ENCODE data around the gene DNASE2. TPM values are rescaled to one million over a fixed set of nuclear protein-coding genes. Genes with fewer than 3 reads are reported as not detected.

DNASE2 gene
- total RNA-seq, 1 experiment from 2014 or later = 23.8 TPM

DNA sequence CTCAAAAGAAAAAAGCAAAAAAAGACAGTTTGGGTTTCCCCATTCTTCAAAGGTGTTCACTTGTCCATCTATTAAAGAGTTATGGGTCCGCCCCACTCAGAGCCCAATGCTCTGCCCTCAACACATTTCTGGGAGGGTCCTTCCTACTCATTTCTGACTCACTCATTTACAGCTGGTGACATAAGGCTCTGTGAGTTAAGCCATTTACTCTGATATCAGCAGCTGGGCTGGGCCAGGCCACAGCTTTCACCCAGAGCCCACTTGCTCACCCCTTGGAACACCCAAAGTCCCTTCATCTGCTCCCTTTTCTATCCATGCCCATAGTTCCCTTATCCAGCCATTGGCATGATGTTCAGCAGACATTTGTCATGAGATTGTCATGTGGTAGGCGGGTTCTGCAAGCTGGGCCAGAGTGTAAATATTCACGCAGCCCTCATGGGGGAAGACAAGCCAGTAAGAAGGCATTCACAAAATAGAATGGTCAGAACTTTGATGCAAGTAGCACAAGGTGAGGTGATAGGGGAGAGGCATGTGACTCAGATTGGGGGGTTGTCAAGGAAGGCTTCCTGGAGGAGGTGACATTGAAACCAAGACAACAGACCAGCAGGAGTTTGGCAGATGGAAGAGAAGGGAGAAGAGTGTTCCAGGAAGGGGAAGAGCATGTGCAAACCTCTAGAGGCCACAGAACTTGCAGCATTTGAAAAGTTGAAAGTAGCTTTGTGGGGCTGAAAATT lies 37.1 kb downstream of the DNASE2 start:
- H3T11ph ChIP-seq (ENCODE audit: low read length) = no peak overlapping the region
- H4K91ac ChIP-seq (ENCODE audit: insufficient read length, low read depth, low read length) = no peak overlapping the region
- no peak overlapping the region for H3K18ac ChIP-seq (ENCODE audit: insufficient read length, low read depth, low read length)
- H2BK12ac ChIP-seq (ENCODE audit: insufficient read length, low read depth, low read length) = no peak overlapping the region
- H2BK5ac ChIP-seq (ENCODE audit: insufficient read length, low read length) = no peak overlapping the region
- H3K9ac ChIP-seq (ENCODE audit: extremely low read depth, insufficient read length, low read length) = no peak overlapping the region
- Mint-ChIP-seq H3K27me3 (ENCODE audit: low read depth) (peaks cover 12% of the 10 kb centered on the region), H3K36me3 (ENCODE audit: insufficient read depth in 1 of 3, low read depth in 3 of 3) (peaks cover 10 to 15% (median 10%) of the 10 kb centered on the region in 3 experiments), H3K4me3 (no peak overlapping the region), H3K27ac (no peak overlapping the region), H3K4me1 (peaks cover 25 to 27% of the 10 kb centered on the region in 2 experiments), H3K9me3 (no peaks in the 10 kb centered on the region)
- H4K8ac ChIP-seq (replicated peaks; ENCODE audit: insufficient read length, low read depth, low read length) = no peak overlapping the region
- H2BK120ac ChIP-seq (ENCODE audit: low read depth, low read length, poor library complexity, severe bottlenecking) = no peak overlapping the region
- H3K27me3 ChIP-seq (ENCODE audit: insufficient read depth, low read length) = no peaks in the 10 kb centered on the region
- H3K56ac ChIP-seq (ENCODE audit: insufficient read length, low read depth, low read length) = no peak overlapping the region
- H2BK15ac ChIP-seq (ENCODE audit: low read depth, low read length) = no peak overlapping the region
- no peaks in the 10 kb centered on the region for H3K79me2 ChIP-seq (ENCODE audit: insufficient read depth, low read length)
- no peak overlapping the region for H2AK5ac ChIP-seq (ENCODE audit: insufficient read length, low read length)
- no peak overlapping the region for H3K14ac ChIP-seq (ENCODE audit: insufficient read depth, low read length)
- TF ChIP-seq, protein P1, sequence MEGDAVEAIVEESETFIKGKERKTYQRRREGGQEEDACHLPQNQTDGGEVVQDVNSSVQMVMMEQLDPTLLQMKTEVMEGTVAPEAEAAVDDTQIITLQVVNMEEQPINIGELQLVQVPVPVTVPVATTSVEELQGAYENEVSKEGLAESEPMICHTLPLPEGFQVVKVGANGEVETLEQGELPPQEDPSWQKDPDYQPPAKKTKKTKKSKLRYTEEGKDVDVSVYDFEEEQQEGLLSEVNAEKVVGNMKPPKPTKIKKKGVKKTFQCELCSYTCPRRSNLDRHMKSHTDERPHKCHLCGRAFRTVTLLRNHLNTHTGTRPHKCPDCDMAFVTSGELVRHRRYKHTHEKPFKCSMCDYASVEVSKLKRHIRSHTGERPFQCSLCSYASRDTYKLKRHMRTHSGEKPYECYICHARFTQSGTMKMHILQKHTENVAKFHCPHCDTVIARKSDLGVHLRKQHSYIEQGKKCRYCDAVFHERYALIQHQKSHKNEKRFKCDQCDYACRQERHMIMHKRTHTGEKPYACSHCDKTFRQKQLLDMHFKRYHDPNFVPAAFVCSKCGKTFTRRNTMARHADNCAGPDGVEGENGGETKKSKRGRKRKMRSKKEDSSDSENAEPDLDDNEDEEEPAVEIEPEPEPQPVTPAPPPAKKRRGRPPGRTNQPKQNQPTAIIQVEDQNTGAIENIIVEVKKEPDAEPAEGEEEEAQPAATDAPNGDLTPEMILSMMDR (conservative IDR thresholded peaks at IDR 0.05) = no peak
- no peak overlapping the region for H3K27ac ChIP-seq (ENCODE audit: insufficient read length, low read depth, low read length)
- H3K4me1 ChIP-seq (ENCODE audit: insufficient read depth, low read length) = 0 out of 2 replicates have a peak, but pooled peaks cover 2% of the 10 kb centered on the region
- no CpG with 5 or more reads among the region's 3 CpGs for WGBS (ENCODE audit: extremely low coverage, insufficient read length, low lambda C conversion rate)
- H3K9me3 ChIP-seq (ENCODE audit: control insufficient read depth, low read depth, low read length) = no peaks in the 10 kb centered on the region
- H4K5ac ChIP-seq (ENCODE audit: insufficient read length, low read depth, low read length) = no peak overlapping the region
- no peaks in the 10 kb centered on the region for H4K20me1 ChIP-seq (ENCODE audit: control insufficient read depth, insufficient read depth, insufficient read length)
- no peak for DNase-seq
- H3K23ac ChIP-seq (ENCODE audit: insufficient read length, low read depth, low read length) = no peak overlapping the region
- no peak overlapping the region for H3K4ac ChIP-seq (ENCODE audit: low read depth, low read length)
- no peak overlapping the region for H3K4me2 ChIP-seq (ENCODE audit: insufficient read depth, insufficient read length, low read length)
- no peak overlapping the region for H2BK20ac ChIP-seq (ENCODE audit: low read depth, low read length, poor library complexity, severe bottlenecking)
- H2AFZ ChIP-seq (ENCODE audit: low read length) = no peak overlapping the region
- H3K23me2 ChIP-seq (ENCODE audit: insufficient read length, low read depth, low read length, poor library complexity, severe bottlenecking) = no peaks in the 10 kb centered on the region
- no peaks in the 10 kb centered on the region for H3K79me1 ChIP-seq (ENCODE audit: insufficient read depth, low read depth, low read length, poor library complexity, severe bottlenecking)

All from H9 (cell line).